Measurements from ENCODE around the gene PPP6R2. TPM values are rescaled to one million over a fixed set of nuclear protein-coding genes. Genes with fewer than 3 reads are reported as not detected.
"Not testable (repeated sequence)": the region's sequence is repeated elsewhere in the genome, so short reads cannot be mapped to it uniquely, and the experiment has no call there.

Gene PPP6R2
- polyA plus RNA-seq, 1 experiment = 46.4 TPM

- DNase-seq (ENCODE audit: low read depth) = no peak
- TF ChIP-seq CTCF (IDR thresholded peaks at IDR 0.05; ENCODE audit: insufficient read depth, low read depth, low read length) = no peak
- Histone ChIP-seq H3K36me3 (ENCODE audit: control insufficient read depth, insufficient read depth, low read length) (peaks cover 28% of the 10 kb centered on the region), H3K27me3 (ENCODE audit: control insufficient read depth, insufficient read depth, low read length) (no peaks in the 10 kb centered on the region), H3K4me3 (ENCODE audit: low read depth, low read length) (no peak overlapping the region)
- ChIA-PET CTCF (interaction anchor here (1.3 kb wide), 1 partner anchor 10 kb away, joined by 6 read pairs; no protein-coding TSS in a partner anchor), POLR2A (no interaction called here)
Observed at GRCh38 chr22:50425179-50425916, 82.2 kb downstream of the PPP6R2 start.

GRCh38 chr22:50432131-50432876, 89.2 kb downstream of the PPP6R2 start:
- no peak overlapping the region for H3K4me3 ChIP-seq (ENCODE audit: low read depth, low read length)
- TF ChIP-seq CTCF (IDR thresholded peaks at IDR 0.05; ENCODE audit: insufficient read depth, low read depth, low read length) = no peak
- no peak for DNase-seq (ENCODE audit: low read depth)
- no peaks in the 10 kb centered on the region for H3K27me3 ChIP-seq (ENCODE audit: control insufficient read depth, insufficient read depth, low read length)
- CTCF ChIA-PET = no interaction called here
- POLR2A ChIA-PET = no interaction called here
- H3K36me3 ChIP-seq (ENCODE audit: control insufficient read depth, insufficient read depth, low read length) = peaks cover 44% of the 10 kb centered on the region

- H3K4me3 ChIP-seq (ENCODE audit: low read depth, low read length); POLR2A ChIA-PET; CTCF ChIA-PET; DNase-seq (ENCODE audit: low read depth); H3K27me3 ChIP-seq (ENCODE audit: control insufficient read depth, insufficient read depth, low read length): not testable (repeated sequence)
- peaks cover 48% of the 10 kb centered on the region for H3K36me3 ChIP-seq (ENCODE audit: control insufficient read depth, insufficient read depth, low read length)
Observed at GRCh38 chr22:50432877-50433510, 89.9 kb downstream of the PPP6R2 start.

GRCh38 chr22:50434849-50435248, 91.7 kb downstream of the PPP6R2 start:
- DNase-seq (ENCODE audit: low read depth) = no peak
- POLR2A ChIA-PET = no interaction called here
- CTCF ChIA-PET = interaction anchor here (0.6 to 1.0 kb wide), 2 partner anchors 51 to 228 kb away, joined by 3 read pairs; no protein-coding TSS in a partner anchor
- no peaks in the 10 kb centered on the region for H3K27me3 ChIP-seq (ENCODE audit: control insufficient read depth, insufficient read depth, low read length)
- H3K36me3 ChIP-seq (ENCODE audit: control insufficient read depth, insufficient read depth, low read length) = peaks cover 56% of the 10 kb centered on the region
- no peak for TF ChIP-seq CTCF (IDR thresholded peaks at IDR 0.05; ENCODE audit: insufficient read depth, low read depth, low read length)
- no peak overlapping the region for H3K4me3 ChIP-seq (ENCODE audit: low read depth, low read length)

- no peak for DNase-seq (ENCODE audit: low read depth)
- ChIA-PET CTCF (interaction anchor here (0.6 to 1.0 kb wide), 2 partner anchors 51 to 229 kb away, joined by 3 read pairs; no protein-coding TSS in a partner anchor), POLR2A (no interaction called here)
- H3K27me3 ChIP-seq (ENCODE audit: control insufficient read depth, insufficient read depth, low read length) = no peaks in the 10 kb centered on the region
- H3K4me3 ChIP-seq (ENCODE audit: low read depth, low read length) = no peak overlapping the region
- no peak for TF ChIP-seq CTCF (IDR thresholded peaks at IDR 0.05; ENCODE audit: insufficient read depth, low read depth, low read length)
- peaks cover 56% of the 10 kb centered on the region for H3K36me3 ChIP-seq (ENCODE audit: control insufficient read depth, insufficient read depth, low read length)
Observed at GRCh38 chr22:50435291-50436014, 92.3 kb downstream of the PPP6R2 start.

Measured in BJ (cell line).